Spleen (tissue), 11 donors: ENCODE data around the gene MED25. TPM values are rescaled to one million over a fixed set of nuclear protein-coding genes. Genes with fewer than 3 reads are reported as not detected.

ENCODE experiments used
- DNase-seq: peaks from one replicate; pipeline ENCODE4 v3.0.0-alpha.2; 2020
- H3K27ac ChIP-seq, 8 donors: fragments of 200-600 bp; sonication (generic) in 7 of 8; 1 replicate in 4 of 8; 2 replicates in 4 of 8; pipeline versions ENCODE4 v1.5.0 to v1.8.0; 2016 to 2021; ENCODE audit warnings: inconsistent platforms in 4 of 8, mild to moderate bottlenecking in 4 of 8, moderate library complexity in 1 of 8
- H3K27me3 ChIP-seq, 7 donors: fragments of 200-600 bp; sonication (generic) in 6 of 7; replicated peaks in 1 of 7; 1 replicate in 4 of 7; 2 replicates in 3 of 7; pipeline versions ENCODE4 v1.5.0 to v1.8.0; 2016 to 2021; ENCODE audit warnings: inconsistent platforms in 3 of 7, mild to moderate bottlenecking in 1 of 7
- H3K36me3 ChIP-seq, 6 donors: fragments of 200-600 bp; sonication (generic) in 5 of 6; 1 replicate in 4 of 6; 2 replicates in 2 of 6; pipeline versions ENCODE4 v1.5.0 to v1.8.0; 2016 to 2021; ENCODE audit warnings: inconsistent platforms in 2 of 6
- H3K4me1 ChIP-seq, 6 donors: fragments of 200-600 bp; sonication (generic) in 5 of 6; 1 replicate in 3 of 6; 2 replicates in 3 of 6; pipeline versions ENCODE4 v1.5.0 to v1.8.0; 2016 to 2021; ENCODE audit warnings: inconsistent platforms in 3 of 6
- H3K4me3 ChIP-seq, 8 donors: fragments of 200-600 bp; sonication (generic) in 7 of 8; 1 replicate in 4 of 8; 2 replicates in 4 of 8; pipeline versions ENCODE4 v1.5.0 to v1.8.0; 2016 to 2021; ENCODE audit warnings: inconsistent platforms in 4 of 8, mild to moderate bottlenecking in 4 of 8, moderate library complexity in 2 of 8
- H3K9me3 ChIP-seq, 8 donors: fragments of 200-600 bp; sonication (generic) in 7 of 8; 1 replicate in 4 of 8; 2 replicates in 4 of 8; pipeline versions ENCODE4 v1.5.0 to v1.8.0; 2016 to 2021; ENCODE audit warnings: inconsistent platforms in 4 of 8
- POLR2A ChIP-seq, 3 donors: fragments of 450-650 bp; IDR thresholded peaks; one replicate each; pipeline ENCODE4 v1.5.1; 2017; ENCODE audit warnings: antibody characterized with exemption in 3 of 3, mild to moderate bottlenecking in 1 of 3
- POLR2AphosphoS5 ChIP-seq, 3 donors: sonication (generic); formaldehyde crosslinking; IDR thresholded peaks; one replicate each; pipeline ENCODE4 v1.5.1; 2017; ENCODE audit warnings: antibody characterized with exemption in 3 of 3
- WGBS, 5 donors: extraction: QIAGEN DNeasy Blood & Tissue Kit in 3 of 5; methylation state at CpG; one replicate each; pipeline versions ENCODE4 v1.1.5 to v1.1.7; 2013 to 2018; 5-methylcytosine and 5-hydroxymethylcytosine counted together
- intact Hi-C: fragments of 100-400 bp; cut with DNase I; formaldehyde crosslinking; loops from one replicate; pipeline ENCODE4 v1.15.0; 2023; ENCODE audit warnings: low total_unique reads
- polyA plus RNA-seq, 3 donors: library from polyadenylated mRNA; stranded (reverse); fragments of 200-250 nt; gene quantifications; one replicate each; pipeline ENCODE4 v1.2.1, GENCODE V29; 2013
- total RNA-seq, 7 donors: library from RNA; depleted of rRNA in 3 of 7; stranded (reverse); fragments of >200 nt in 3 of 7; fragmentation: NEBNext Ultra II Directional in 4 of 7; extraction: Animal tissue kit (Norgen Biotek cat#: 25700) in 4 of 7; gene quantifications; one replicate each; pipeline versions ENCODE4 v1.1.0 to v1.2.1, GENCODE V29; 2016 to 2021
- TF ChIP-seq, protein P1 (sequence below), 11 experiments: fragments of 200-600 bp in 7 of 11; fragments of 450-650 bp in 4 of 11; sonication (generic) in 4 of 11; IDR thresholded peaks in 8 of 11; conservative IDR thresholded peaks in 3 of 11; 1 replicate in 7 of 11; 2 replicates in 4 of 11; pipeline versions ENCODE4 v1.4.0 to v1.8.0; 2016 to 2021; ENCODE audit warnings: antibody characterized with exemption in 11 of 11, inconsistent platforms in 4 of 11, mild to moderate bottlenecking in 1 of 11
- donor health status: healthy with polysubstance abuse.
- donor health status: DM: no; HTN: no; CAD: no; lungs with moderate emphysema.
- donor health status: DM: no; HTN: no; CAD: no.
- donor health status: Bipolar disorder and iron deficiency.
- donor health status: healthy.
- donor health status: DM: no; HTN: no; CAD: no.
- donor health status: DM: yes; HTN: yes; CAD: no.

MED25 gene
- total and polyA plus RNA-seq, 10 donors, result 26.6 to 61.0 (median 44.9) TPM

DNA sequence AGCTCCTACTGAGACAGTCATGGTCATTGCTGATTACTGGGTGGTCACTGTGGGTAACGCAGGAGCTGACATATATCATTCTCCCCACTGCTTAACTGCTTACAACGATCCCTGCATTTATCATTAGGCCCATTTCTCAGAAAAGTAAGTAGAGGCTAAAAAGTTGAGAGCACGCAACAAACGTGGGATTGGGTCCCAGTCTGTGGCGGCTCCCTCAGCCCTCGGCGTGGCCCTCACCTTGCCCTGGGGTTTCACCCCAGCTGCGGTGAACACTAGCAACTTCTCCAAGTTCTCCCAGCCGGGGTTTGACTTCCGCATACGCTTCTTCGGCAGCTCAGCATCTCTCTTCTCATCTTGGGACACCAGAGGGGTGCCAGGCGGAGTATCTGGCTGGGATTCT is 46.8 kb downstream of the MED25 start:
- WGBS, 5 donors, result 83 to 93% (median 86%) methylated on average over 13 of the region's 13 CpGs
- DNase-seq, result no peak
- Histone ChIP-seq H3K9me3 (no peaks in the 10 kb centered on the region), H3K27me3 (no peaks in the 10 kb centered on the region), H3K4me1 (peaks cover 33 to 90% (median 66%) of the 10 kb centered on the region in 6 donors), H3K4me3 (peak overlapping the region in 4 of 8 donors; percentile 4 to 93 (median 83)), H3K36me3 (peaks cover 4 to 55% (median 49%) of the 10 kb centered on the region in 6 donors), H3K27ac (peak overlapping the region in 4 of 8 donors; percentile 95 to 98 (median 96))
- intact Hi-C loops, result no loop called here
- TF ChIP-seq, protein P1, sequence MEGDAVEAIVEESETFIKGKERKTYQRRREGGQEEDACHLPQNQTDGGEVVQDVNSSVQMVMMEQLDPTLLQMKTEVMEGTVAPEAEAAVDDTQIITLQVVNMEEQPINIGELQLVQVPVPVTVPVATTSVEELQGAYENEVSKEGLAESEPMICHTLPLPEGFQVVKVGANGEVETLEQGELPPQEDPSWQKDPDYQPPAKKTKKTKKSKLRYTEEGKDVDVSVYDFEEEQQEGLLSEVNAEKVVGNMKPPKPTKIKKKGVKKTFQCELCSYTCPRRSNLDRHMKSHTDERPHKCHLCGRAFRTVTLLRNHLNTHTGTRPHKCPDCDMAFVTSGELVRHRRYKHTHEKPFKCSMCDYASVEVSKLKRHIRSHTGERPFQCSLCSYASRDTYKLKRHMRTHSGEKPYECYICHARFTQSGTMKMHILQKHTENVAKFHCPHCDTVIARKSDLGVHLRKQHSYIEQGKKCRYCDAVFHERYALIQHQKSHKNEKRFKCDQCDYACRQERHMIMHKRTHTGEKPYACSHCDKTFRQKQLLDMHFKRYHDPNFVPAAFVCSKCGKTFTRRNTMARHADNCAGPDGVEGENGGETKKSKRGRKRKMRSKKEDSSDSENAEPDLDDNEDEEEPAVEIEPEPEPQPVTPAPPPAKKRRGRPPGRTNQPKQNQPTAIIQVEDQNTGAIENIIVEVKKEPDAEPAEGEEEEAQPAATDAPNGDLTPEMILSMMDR (IDR thresholded peaks at IDR 0.05 in 8 of 11, conservative IDR thresholded peaks at IDR 0.05 in 3 of 11), result no peak
- TF ChIP-seq POLR2AphosphoS5 (IDR thresholded peaks at IDR 0.05) (no peak), POLR2A (IDR thresholded peaks at IDR 0.05) (no peak)

DNA sequence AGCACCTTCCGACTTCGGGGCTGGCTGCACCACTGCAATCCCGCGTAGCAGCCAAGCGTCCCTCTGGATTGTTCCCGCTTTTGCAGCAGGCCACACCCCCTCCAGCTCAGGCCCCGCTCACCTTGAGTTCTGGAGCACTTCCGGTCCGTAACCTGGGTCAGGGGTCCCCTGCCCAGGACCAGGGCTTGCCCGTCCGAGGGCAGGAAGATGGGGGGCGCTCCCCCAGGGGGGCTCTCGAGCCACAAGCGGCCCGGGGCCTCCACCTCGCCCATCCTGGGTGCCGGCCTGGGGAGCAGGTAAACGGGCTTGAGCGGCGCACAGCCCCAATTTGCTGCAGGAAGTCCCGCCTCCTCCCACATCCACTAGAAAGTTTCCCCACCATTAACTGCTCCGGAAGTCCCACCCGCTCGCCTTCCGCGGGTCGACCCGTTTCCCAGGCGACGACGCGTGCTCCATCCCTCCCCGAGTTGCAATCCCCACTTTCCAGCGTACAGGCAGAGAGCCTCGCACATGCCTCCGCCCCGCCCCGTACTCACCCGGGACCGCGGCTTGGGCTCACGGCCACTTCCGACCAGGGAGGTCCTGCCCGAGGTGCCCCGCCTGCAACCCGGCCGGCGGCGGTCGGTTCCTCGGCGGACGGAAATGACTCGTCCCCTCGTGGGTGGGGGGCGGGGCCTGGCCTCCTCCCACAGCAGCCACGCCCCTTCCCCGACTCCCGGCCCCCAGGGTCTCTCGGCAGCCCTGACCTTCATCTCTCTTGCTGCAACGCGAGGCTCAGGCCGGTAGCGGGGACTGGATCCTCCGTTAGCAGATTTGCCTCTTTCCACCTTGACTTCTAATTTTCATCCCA is 49.1 kb downstream of the MED25 start, which contains the start of gene PNKP:
Gene PNKP, minus strand, starts transcription at position 644 of the 850 bp plus-strand sequence. Its CDS starts 372 bp downstream, at position 272.
- TF ChIP-seq POLR2AphosphoS5 (IDR thresholded peaks at IDR 0.05), result peak; percentile 95 to 98 (median 95)
- TF ChIP-seq, protein P1 (IDR thresholded peaks at IDR 0.05 in 8 of 11, conservative IDR thresholded peaks at IDR 0.05 in 3 of 11), result peak in 1 of 11 experiments; percentile 7
- TF ChIP-seq POLR2A (IDR thresholded peaks at IDR 0.05), result peak in 2 of 3 donors; percentile 11 to 68
- intact Hi-C loops, result no loop called here
- Histone ChIP-seq H3K4me1 (peaks cover 40 to 90% (median 70%) of the 10 kb centered on the region in 6 donors), H3K9me3 (no peaks in the 10 kb centered on the region), H3K4me3 (peak within 1 kb of the TSS; percentile 69 to 93 (median 88)), H3K27ac (peak within 1 kb of the TSS; percentile 86 to 98 (median 95)), H3K27me3 (no peaks in the 10 kb centered on the region), H3K36me3 (peaks cover 4 to 49% (median 27%) of the 10 kb centered on the region in 6 donors)
- DNase-seq, result peak; percentile 97
- WGBS, 5 donors, result 0 to 1% (median 0%) methylated on average over 29 to 65 of the region's 65 CpGs

DNA sequence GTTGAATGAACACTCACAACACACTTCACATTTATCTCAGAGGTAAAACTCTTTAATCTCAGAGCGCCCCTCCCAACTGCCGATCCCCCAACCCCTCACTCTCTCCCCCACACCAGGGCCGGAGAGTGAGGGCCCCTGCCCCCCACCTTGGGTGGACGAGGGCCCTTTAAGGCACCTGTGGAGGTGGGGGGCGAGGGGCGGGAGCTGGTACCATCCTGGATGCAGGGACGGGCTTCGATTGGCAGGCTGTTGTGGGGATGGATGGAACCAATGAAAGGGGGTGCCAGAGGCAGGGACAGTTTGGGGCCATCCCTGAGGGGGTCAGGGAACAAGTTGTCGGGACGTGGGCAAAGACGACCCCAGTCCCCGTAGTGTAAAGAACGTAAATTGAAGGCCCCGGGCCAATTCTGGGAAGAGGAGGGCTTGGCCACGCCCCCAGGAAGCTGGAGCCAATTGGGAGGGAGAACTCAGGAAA is 51.0 kb downstream of the MED25 start:
- Histone ChIP-seq H3K36me3 (peaks cover 0 to 46% (median 11%) of the 10 kb centered on the region in 6 donors), H3K27me3 (no peaks in the 10 kb centered on the region), H3K27ac (peak overlapping the region; percentile 86 to 98 (median 95)), H3K4me3 (peak overlapping the region; percentile 6 to 93 (median 56)), H3K9me3 (no peaks in the 10 kb centered on the region), H3K4me1 (peaks cover 40 to 90% (median 62%) of the 10 kb centered on the region in 6 donors)
- intact Hi-C loops, result no loop called here
- TF ChIP-seq POLR2AphosphoS5 (IDR thresholded peaks at IDR 0.05) (peak in 1 of 3 donors; percentile 66), POLR2A (IDR thresholded peaks at IDR 0.05) (peak in 1 of 3 donors; percentile 24)
- TF ChIP-seq, protein P1 (IDR thresholded peaks at IDR 0.05 in 8 of 11, conservative IDR thresholded peaks at IDR 0.05 in 3 of 11), result no peak
- DNase-seq, result no peak
- WGBS, 5 donors, result 3 to 4% (median 3%) methylated on average over 15 of the region's 15 CpGs
